GM15510 (cell line): ENCODE measurements around the gene TMEM54.

Experiments used
- POLR2A ChIP-seq: IDR thresholded peaks from 3 replicates; pipeline ENCODE4 v1.6.1; 2011; ENCODE audit warnings: borderline replicate concordance; ENCODE audit not compliant: insufficient read length; ENCODE audit errors: extremely low read depth

Gene TMEM54

DNA sequence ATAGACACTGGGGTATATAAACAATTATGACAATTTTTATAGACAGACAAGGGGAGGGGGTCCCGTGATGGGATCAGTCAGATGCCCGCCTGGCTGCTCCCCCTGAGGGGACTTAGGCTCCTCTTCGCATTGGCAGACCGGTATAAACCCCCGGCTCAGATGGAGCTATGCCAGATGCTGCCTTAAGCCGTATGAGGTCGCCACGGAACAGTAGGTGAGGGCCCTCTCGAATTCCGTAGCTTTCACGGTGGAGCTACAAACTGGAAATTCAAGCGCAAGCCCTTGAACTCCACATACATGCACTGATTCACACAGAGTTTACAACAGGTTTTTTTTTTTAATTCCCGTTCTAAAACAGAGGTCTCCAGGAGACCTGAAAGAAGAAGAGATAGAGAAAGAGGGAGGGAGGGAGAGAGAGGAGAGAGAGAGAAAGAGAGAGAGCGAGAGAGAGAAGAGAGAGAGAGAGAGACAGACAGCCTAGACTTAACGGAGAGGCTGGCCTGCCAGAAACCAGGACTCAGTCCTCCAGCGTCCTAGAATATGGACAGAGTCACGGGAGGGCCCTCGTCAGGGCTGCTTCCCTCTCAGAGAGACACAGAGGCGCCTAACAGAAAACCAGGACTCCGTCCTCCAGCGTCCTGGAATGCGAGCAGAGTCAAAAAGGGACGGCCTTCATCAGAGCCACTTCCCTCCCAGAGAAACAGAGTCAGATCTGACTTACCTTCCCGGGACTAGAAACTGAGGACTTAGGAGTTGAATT lies 24.4 kb upstream of the TMEM54 start:
- TF ChIP-seq POLR2A: no peak

DNA sequence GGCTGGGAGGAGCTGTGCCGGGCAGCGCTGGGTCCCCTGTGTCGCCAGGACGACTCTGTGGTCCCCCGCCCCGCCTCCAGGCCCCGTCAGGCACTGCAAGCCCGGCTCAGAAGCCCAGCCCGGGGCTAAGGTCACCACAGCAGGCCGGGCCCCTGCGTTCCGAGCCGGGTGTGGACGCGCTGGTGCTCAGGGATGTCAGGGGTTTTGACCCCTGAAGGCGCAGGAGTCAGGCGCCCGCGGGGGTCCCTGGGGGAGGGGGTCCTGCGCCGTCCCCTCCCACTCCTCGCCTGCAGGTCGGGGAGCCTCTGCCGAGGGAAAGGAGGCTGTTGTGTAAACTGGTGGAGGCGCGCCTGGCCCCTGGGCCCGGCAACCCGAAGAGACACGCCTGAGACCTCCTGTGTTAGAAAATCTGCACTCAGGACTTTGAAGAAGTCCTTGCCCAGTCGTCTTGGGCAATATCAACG lies 23.7 kb upstream of the TMEM54 start:
- TF ChIP-seq POLR2A: no peak

DNA sequence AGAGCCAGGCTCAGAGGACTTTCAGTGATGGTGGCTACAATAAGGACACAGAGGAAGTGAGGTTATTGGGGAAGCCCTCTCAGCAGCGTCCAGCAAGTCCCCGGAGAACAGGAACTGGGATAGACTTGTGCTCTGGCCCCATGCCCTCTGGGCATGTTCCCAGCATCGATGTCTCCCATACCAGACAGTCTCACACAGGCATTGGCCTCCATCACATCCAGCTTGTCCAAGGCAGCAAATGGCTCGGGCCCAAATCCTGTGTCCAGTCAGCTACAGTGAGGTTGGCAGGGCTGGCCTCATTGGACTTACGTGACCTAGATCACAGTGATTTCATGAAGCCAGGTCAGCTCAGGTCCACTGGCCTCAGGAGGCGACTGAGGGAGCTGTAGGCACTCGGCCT lies 19.6 kb upstream of the TMEM54 start:
- no peak for TF ChIP-seq POLR2A

DNA sequence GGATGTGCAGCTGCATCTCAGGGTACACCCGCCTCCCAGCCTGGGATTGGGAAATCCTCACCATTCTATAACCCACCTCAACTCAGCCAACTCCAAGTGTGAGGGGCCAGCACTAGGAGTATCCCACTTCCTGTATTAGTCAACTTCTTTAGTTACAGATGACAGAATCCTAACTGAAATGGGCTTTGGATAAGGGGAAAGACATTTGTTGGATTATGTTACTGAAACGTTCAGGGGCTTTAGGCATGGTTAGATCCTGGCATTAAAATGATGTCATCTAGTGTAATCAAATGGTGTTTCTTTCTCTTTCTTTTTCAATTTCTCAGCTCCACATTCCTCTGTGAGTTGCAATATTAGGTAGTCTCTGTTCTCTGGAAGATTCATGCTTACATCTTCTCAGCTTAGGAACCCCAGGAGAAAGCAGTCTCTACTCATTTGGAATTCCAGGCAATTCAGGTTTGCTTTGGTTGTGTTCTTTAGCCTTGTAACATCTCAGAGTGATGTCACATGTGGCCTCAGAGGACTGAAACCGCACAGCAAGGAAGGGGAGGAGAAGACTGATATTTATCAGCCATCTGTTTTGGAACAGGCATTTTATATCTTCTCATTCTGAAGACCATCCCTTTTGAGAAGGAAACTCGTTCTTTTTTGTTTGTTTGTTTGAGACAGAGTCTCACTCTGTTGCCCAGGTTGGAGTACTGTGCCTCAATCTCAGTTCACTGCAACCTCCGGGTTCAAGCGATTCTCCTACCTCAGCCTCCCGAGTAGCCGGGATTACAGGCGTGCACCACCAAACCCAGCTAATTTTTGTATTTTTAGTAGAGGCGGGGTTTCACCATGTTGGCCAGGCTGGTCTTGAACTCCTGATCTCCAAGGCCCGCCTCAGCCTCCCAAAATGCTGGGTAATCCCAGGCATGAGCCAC lies 18.9 kb upstream of the TMEM54 start:
- TF ChIP-seq POLR2A: no peak

DNA sequence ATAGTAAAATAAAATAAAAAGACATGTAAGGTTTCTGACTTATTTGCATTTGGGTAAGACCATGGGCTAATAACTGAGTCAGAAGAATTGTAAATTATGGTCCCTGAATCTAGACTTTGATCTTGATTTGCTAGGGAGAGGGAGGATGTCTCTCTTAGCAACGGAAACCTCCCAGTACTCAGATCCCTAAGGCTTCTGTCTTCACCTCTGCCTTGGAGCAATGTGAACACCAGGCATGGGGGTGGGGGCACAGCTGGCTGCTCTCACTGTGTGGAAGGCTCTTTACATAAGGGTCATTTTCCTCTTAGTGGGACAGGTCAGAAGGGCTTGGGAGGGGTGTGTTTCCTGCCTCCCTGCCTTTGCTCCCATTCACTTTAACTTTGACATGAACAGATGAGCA lies 17.0 kb upstream of the TMEM54 start:
- no peak for TF ChIP-seq POLR2A

DNA sequence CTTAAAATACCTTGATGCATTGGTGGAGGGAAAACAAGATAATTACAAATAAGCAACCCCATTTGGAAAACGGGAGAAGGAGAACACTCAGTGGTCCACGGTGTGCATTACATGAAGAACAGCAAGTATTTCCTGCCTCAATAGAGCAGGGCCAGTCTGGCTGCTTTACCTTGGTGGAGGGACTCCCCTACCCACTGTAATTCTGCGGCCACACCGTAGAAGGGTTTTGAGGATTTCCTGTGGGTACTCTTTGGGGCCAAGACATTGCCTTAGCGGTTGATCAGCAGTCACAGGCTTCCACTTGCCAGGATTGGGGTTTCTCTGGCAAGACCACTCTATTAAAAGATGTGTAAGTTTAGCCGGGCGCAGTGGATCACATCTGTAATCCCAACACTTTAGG lies 16.3 kb upstream of the TMEM54 start:
- TF ChIP-seq POLR2A: no peak

DNA sequence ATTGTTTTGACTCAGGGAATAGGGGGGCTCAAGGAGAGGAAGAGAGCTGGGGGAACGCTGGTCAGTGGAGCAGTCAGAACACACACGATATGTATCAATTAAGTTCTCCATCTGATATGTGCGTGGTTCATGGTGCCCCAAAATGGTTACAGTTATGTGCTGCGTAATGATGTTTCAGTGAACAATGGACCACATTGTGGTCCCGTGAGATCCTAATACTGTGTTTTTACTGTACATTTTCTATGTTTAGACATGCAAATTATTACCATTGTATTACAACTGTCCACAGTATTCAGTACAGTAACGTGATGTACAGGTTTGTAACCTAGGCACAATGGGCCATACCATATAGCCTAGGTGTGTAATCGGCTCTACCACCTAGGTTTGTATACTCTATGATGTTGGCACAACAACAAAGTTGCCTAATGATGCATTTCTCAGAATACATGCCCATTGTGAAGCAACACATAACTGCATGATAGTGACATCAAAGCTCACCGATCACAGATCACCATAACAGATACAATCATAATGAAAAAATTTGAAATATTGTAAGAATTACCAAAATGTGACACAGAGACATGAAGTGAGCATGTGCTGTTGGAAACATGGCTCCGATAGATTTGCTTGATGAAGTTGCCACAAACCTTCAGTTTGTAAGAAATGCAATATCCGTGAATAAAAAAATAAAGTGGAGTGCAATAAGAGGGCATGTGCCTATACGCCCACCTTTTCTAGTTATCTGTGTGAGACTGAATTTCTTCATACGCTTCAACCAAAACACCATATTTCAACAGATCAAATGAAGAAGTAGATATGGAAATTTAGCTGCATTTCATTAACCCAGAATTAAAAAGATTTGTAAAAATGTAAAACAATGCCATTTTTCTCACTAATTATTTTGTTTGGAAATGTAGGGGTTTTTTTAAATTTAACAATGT lies 14.8 kb upstream of the TMEM54 start:
- no peak for TF ChIP-seq POLR2A

DNA sequence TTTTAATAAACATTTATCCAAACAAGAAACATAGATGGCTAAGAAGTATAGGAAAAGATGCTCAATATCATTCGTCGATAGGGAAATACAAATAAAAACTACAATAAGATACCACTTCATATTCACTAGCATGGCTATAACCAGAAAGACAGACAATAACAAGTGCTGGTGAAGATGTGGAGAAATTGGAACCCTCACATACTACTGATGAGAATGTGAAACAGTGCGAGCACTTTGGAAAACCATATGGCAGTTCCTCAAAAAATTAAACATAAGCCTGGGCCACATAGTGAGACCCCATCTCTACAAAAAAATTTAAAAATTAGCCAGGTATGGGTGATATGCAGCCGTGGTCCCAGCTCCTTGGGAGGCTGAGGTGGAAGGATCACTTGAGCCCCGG lies 9.1 kb upstream of the TMEM54 start:
- no peak for TF ChIP-seq POLR2A

DNA sequence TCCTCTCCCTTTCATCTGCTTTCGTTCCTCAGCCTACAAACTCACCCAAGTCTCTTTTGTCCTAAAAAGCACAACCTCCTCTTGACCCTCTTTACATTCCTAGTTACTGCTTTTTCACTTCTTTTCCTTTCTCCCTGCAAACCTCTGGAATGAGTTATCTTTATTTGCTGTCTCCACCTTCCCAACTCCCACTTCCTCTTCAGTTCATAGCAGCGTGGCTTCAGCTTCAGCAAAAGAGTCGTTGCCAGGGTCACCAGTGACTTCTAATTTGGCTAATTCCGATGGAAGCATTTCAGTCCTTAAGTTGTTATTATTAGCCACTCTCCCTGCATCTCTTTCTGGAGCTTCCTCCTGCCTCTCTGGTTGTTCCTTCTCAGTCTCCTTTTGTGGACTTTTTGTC lies 6.2 kb upstream of the TMEM54 start:
- TF ChIP-seq POLR2A: no peak

DNA sequence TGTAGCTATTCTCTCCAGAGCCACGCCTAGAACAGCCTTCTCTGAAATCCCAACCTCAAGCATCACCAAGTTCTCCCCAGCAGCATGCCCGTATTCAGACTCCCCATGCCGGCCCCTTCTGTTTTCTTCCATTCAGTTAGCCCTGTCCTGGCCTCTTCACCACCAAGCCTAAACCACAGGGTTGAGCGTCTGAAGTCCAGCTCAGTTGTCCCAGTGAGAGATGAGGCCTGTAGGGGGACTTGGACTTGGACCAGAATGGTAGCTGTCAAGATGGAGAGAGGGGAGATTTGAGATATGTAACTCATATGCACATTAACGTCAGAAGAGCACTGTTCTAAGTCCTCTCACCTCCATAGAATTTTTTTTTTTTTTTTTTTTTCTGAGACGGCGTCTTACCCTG lies 5.5 kb upstream of the TMEM54 start:
- TF ChIP-seq POLR2A: no peak

DNA sequence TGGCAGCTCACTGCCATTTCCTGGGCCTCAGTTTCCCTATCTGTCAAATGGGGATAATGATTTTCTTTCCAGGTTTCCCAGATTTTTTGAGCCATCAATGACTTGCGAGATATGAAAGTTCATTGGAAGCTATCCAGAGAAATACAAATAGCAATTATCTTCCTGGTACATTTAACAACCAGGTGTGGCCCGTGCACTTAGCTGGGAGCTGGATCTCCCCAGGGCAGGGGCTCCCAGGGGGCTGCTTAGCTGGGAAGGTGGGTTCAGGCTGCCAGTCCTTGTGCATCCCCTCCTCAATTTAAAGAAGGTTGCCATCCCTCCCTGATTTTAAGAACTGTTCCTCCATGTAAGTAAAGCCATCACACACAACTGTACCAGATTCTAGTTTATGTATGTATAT lies 3.6 kb upstream of the TMEM54 start:
- TF ChIP-seq POLR2A: no peak

DNA sequence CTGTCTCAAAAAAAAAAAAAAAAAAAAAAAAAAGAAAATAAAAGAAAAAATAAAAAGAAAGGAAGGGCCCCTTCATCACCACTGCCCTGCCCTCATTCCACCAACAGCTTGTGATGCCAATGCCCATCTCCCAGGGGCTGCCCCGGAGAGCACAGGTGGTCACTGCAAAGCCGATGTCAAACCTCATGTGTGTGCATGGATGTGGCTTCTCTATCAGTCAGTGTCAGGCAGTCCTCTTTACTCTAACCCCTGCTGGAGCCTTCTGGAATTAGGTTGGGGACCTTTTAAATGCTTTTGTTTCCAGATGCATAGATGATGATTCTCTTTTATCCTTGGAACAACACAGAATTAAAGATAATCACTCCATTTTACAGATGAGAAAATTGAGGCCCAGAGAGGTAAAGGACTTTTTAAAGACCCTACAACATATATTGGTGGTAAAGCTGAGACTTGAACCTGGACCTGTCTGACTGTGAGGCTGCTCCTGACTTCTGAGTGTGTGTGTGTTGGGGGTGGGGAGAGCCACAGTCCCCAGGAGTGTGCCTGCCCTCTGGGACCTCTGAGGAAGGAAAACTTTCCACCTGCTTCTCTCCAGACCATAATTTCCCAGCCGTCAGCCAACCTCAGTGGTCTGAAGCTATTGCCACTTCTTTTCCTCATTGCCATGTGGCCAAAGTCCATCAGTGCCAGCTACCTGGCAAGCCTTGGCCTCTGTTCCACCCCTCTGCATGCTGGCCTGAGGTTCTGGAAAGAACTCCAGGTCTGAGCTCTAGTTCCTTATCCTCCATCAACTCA lies 3.0 kb upstream of the TMEM54 start:
- no peak for TF ChIP-seq POLR2A

DNA sequence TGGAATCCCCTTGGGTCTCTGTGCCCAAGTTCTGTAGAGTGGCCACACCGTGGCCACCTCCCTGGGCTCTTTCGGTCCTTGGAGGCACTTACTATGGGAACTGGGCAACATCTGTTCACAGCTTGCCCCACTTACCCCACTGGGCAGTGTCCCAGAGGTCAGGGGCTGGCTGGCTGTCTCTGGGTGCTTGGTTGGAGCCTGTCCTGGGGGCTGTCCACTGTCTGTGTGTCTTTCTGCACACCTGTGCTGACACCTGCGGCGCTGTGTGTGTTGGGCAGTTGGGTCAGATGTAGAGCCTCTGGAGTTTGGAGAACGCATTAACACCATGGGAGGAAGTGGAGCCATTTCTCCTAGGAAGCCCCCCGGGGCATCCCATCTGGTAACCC lies 1.3 kb upstream of the TMEM54 start:
- TF ChIP-seq POLR2A: no peak
